Articular chondrocyte of knee joint (primary cell): Measurements from ENCODE around the gene LAYN. TPM values are rescaled to one million over a fixed set of nuclear protein-coding genes. Genes with fewer than 3 reads are reported as not detected.
A peak's percentile ranks its signal among the peaks of the same experiment; 100 is the strongest.

Experiments used
- small RNA-seq: library from RNA; depleted of rRNA; stranded (forward); fragments of <200 nt; gene quantifications from one replicate; pipeline ENCODE3, GENCODE V24; 2012
- total RNA-seq: library from RNA; depleted of rRNA; stranded (reverse); fragments of >200 nt; gene quantifications from 2 replicates; pipeline ENCODE4 v1.2.3, GENCODE V29; 2012

Gene LAYN, protein sequence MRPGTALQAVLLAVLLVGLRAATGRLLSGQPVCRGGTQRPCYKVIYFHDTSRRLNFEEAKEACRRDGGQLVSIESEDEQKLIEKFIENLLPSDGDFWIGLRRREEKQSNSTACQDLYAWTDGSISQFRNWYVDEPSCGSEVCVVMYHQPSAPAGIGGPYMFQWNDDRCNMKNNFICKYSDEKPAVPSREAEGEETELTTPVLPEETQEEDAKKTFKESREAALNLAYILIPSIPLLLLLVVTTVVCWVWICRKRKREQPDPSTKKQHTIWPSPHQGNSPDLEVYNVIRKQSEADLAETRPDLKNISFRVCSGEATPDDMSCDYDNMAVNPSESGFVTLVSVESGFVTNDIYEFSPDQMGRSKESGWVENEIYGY
- 61.5 and 62.7 TPM in 2 replicates for total RNA-seq

GRCh38 chr11:111540114-111540936 is at the start of gene LAYN:
Gene LAYN, plus strand, starts transcription at chr11:111540720. Its CDS starts 124 bp downstream, at chr11:111540844.

GRCh38 chr11:111512296-111513239 is 28.0 kb upstream of the LAYN start, which contains the start of gene BTG4:
Gene BTG4, minus strand, starts transcription at chr11:111512386. Its CDS starts 13,610 bp downstream, at chr11:111498776.

DNA sequence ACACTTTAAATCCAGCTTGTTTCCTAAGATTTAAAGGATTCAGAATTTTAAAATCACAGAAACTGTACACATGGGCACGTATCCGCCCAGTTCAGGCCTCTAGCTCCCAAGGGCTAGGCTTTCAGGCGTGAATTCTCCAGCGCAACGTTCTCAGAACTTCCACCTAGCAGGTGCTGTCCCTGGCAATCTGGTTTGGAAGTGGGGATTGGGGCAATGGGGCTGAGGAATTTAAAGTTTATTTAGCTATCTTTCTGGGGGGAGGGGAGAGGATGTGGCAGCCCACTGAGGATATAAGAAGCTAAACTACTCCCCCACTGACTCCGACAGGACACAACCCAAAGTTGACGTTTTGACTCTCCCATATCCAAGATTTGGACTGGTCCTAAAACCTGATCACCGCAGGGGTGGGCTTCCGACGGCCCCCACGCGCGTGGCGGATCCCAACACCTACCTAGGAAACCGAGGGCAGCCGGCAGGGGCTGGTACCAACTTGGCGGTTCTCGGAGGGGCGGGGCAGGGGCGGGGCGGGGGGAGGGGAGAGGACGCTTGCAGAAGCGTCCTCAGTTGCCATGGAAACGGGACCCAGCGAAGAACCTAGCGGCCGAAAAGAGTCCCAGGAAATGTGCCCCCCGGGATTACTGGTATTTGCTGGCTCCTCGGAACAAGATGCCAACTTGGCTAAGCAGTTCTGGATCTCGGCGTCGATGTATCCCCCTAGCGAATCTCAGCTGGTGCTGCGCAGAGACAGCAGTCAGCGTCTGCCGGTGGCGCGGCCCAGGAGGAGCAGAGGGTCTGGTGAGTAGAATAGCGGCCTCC is 26.1 kb upstream of the LAYN start, which contains the start of gene HOATZ:
TSS of gene HOATZ (plus strand) at position 563 of the 816 bp plus-strand sequence. CDS start at position 570, 7 bp downstream.

GRCh38 chr11:111601979-111602864 is 61.7 kb downstream of the LAYN start, which contains the start of gene SIK2:
Gene SIK2, plus strand, starts transcription at chr11:111602449. Its CDS starts 115 bp downstream, at chr11:111602564.

Small RNAs within 50 kb of the gene (small RNA-seq; reads per million reads assigned to genes)
- gene MIR34B (33.9 reads per million, percentile 96 among the genes with 10 or more reads in this experiment), gene MIR34C (26.0 reads per million, percentile 96 among the genes with 10 or more reads in this experiment)

Other genes with a start within 250 kb of the LAYN start
- gene POU2AF3, start 242.2 kb upstream of the LAYN start, total RNA-seq: not detected in 2 replicates
- gene POU2AF1, start 161.4 kb upstream of the LAYN start, total RNA-seq: not detected in 2 replicates
- not detected in 2 replicates for gene BTG4, start 28.3 kb upstream of the LAYN start, total RNA-seq
- not detected in 2 replicates for gene HOATZ, start 25.9 kb upstream of the LAYN start, total RNA-seq
- 24.9 and 29.1 TPM in 2 replicates for gene SIK2, start 61.7 kb downstream of the LAYN start, total RNA-seq
- 40.2 TPM in 2 replicates for gene PPP2R1B, start 225.7 kb downstream of the LAYN start, total RNA-seq